CD8-positive, alpha-beta memory T cell (primary cell): Measurements from ENCODE around the gene PFKM. TPM values are rescaled to one million over a fixed set of nuclear protein-coding genes. Genes with fewer than 3 reads are reported as not detected.
"Not testable (repeated sequence)": the region's sequence is repeated elsewhere in the genome, so short reads cannot be mapped to it uniquely, and the experiment has no call there.

ENCODE experiments used
- CTCF ChIA-PET: fragments of 350-600 bp; sonication (Branson Sonifier 250); formaldehyde crosslinking; loops from one replicate; lab custom pipeline; 2021; ENCODE audit warnings: antibody characterized with exemption; lab: Charles Lee
- POLR2A ChIA-PET: fragments of 350-600 bp; sonication (Branson Sonifier 250); formaldehyde crosslinking; loops from one replicate; lab custom pipeline; 2021; ENCODE audit warnings: antibody characterized with exemption; lab: Charles Lee
- DNase-seq, 5 donors: peaks; one replicate each; pipeline versions ENCODE4 v3.0.0 to v3.0.0-alpha.2; 2020 to 2022; ENCODE audit warnings: mixed read lengths in 1 of 5
- H3K27ac ChIP-seq: one replicate; pipeline ENCODE4 v1.7.0; 2013; ENCODE audit warnings: low read depth, mild to moderate bottlenecking, low read length, moderate library complexity
- H3K27me3 ChIP-seq: 2 replicates; pipeline ENCODE4 v1.7.0; 2013; ENCODE audit warnings: low read length, mild to moderate bottlenecking; ENCODE audit not compliant: insufficient read depth, poor library complexity, severe bottlenecking
- H3K36me3 ChIP-seq: 2 replicates; pipeline ENCODE4 v1.7.0; 2013; ENCODE audit warnings: mild to moderate bottlenecking, low read length, moderate library complexity; ENCODE audit not compliant: insufficient read depth
- H3K4me1 ChIP-seq: 2 replicates; pipeline ENCODE4 v1.7.0; 2013; ENCODE audit warnings: mild to moderate bottlenecking, low read length, moderate library complexity; ENCODE audit not compliant: insufficient read depth
- H3K4me3 ChIP-seq: 2 replicates; pipeline ENCODE4 v1.7.0; 2013; ENCODE audit warnings: mild to moderate bottlenecking, low read length
- H3K9me3 ChIP-seq: 2 replicates; pipeline ENCODE4 v1.7.0; 2013; ENCODE audit warnings: mild to moderate bottlenecking, low read length
- H3K27ac Mint-ChIP-seq, 8 donors: one replicate each; pipeline ENCODE4 v1.8.0; 2020 to 2021; ENCODE audit warnings: mixed read lengths in 8 of 8, mild to moderate bottlenecking in 6 of 8, inconsistent platforms in 3 of 8, moderate library complexity in 3 of 8
- H3K27me3 Mint-ChIP-seq, 2 donors: one replicate each; pipeline ENCODE4 v1.8.0; 2020 to 2021; ENCODE audit warnings: mixed read lengths in 2 of 2, mild to moderate bottlenecking in 1 of 2, moderate library complexity in 1 of 2
- H3K36me3 Mint-ChIP-seq, 3 donors: one replicate each; pipeline ENCODE4 v1.8.0; 2020 to 2021; ENCODE audit warnings: mixed read lengths in 3 of 3, inconsistent platforms in 1 of 3, mild to moderate bottlenecking in 1 of 3
- H3K4me1 Mint-ChIP-seq, 3 donors: one replicate each; pipeline ENCODE4 v1.8.0; 2020 to 2021; ENCODE audit warnings: mixed read lengths in 3 of 3, inconsistent platforms in 1 of 3, mild to moderate bottlenecking in 1 of 3
- H3K4me3 Mint-ChIP-seq, 7 donors: one replicate each; pipeline ENCODE4 v1.8.0; 2020 to 2021; ENCODE audit warnings: mixed read lengths in 7 of 7, mild to moderate bottlenecking in 6 of 7, moderate library complexity in 4 of 7, inconsistent platforms in 2 of 7
- H3K9me3 Mint-ChIP-seq, 5 donors: one replicate each; pipeline ENCODE4 v1.8.0; 2020 to 2022; ENCODE audit warnings: mixed read lengths in 5 of 5, mild to moderate bottlenecking in 3 of 5, moderate library complexity in 2 of 5, inconsistent platforms in 1 of 5
- polyA plus RNA-seq: library from polyadenylated mRNA; unstranded; fragments of 300-500 nt; fragmentation: Illumina TruSeq; gene quantifications from one replicate; pipeline ENCODE4 v1.2.3, GENCODE V29; 2021
- total RNA-seq, 2 experiments: library from RNA; stranded (reverse); gene quantifications; one replicate each; pipeline ENCODE4 v1.2.3, GENCODE V29; 2021

PFKM gene
- total and polyA plus RNA-seq, 3 experiments from 2014 or later: 5.4 to 40.2 (median 39.9) TPM

- Histone ChIP-seq H3K4me1 (no peaks in the 10 kb centered on the region), H3K4me3 (no peak overlapping the region), H3K36me3 (peaks cover 17% of the 10 kb centered on the region), H3K9me3 (no peaks in the 10 kb centered on the region), H3K27ac (no peak overlapping the region), H3K27me3 (no peaks in the 10 kb centered on the region)
- peaks cover 0 to 80% (median 12%) of the 10 kb centered on the region in 3 donors for H3K36me3 Mint-ChIP-seq
- H3K27me3 Mint-ChIP-seq: no peaks in the 10 kb centered on the region
- ChIA-PET CTCF (interaction anchor here (1.2 kb wide), 1 partner anchor 39 kb away, joined by 3 read pairs; the partner anchor contains the start of gene CCDC184), POLR2A (interaction anchor here (1.5 kb wide), 1 partner anchor 14 kb away, joined by 3 read pairs; no protein-coding TSS in a partner anchor)
- no peak overlapping the region for H3K4me3 Mint-ChIP-seq
- H3K27ac Mint-ChIP-seq: peak overlapping the region in 1 of 8 donors; percentile 52
- H3K9me3 Mint-ChIP-seq: no peaks in the 10 kb centered on the region
- no peak for DNase-seq
- peaks cover 0 to 4% (median under 1%) of the 10 kb centered on the region in 3 donors for H3K4me1 Mint-ChIP-seq
Measured at GRCh38 chr12:48143898-48144297, 24.7 kb downstream of the PFKM start.

- peak overlapping the region in 1 of 8 donors; percentile 7 for H3K27ac Mint-ChIP-seq
- ChIA-PET POLR2A (no interaction called here), CTCF (interaction anchor here (0.9 to 1.3 kb wide), 2 partner anchors 9 to 11 kb away, joined by 4 to 6 read pairs; partner anchors contain the start of gene ASB8)
- H3K4me3 ChIP-seq: no peak overlapping the region
- H3K27ac ChIP-seq: no peak overlapping the region
- H3K36me3 Mint-ChIP-seq: peaks cover 0 to 90% (median 13%) of the 10 kb centered on the region in 3 donors
- H3K4me3 Mint-ChIP-seq: no peak overlapping the region
- H3K4me1 ChIP-seq: no peaks in the 10 kb centered on the region
- no peaks in the 10 kb centered on the region for H3K9me3 Mint-ChIP-seq
- no peaks in the 10 kb centered on the region for H3K27me3 ChIP-seq
- no peaks in the 10 kb centered on the region for H3K27me3 Mint-ChIP-seq
- H3K9me3 ChIP-seq: no peaks in the 10 kb centered on the region
- H3K4me1 Mint-ChIP-seq: peaks cover 0 to 9% (median 3%) of the 10 kb centered on the region in 3 donors
- DNase-seq: no peak
- H3K36me3 ChIP-seq: peaks cover 37% of the 10 kb centered on the region
Measured at GRCh38 chr12:48145981-48146380, 26.8 kb downstream of the PFKM start.

- Mint-ChIP-seq H3K4me3 (no peak overlapping the region), H3K9me3 (no peaks in the 10 kb centered on the region), H3K4me1 (peaks cover 14 to 30% (median 25%) of the 10 kb centered on the region in 3 donors), H3K27me3 (no peaks in the 10 kb centered on the region), H3K36me3 (peaks cover 0 to 75% (median 15%) of the 10 kb centered on the region in 3 donors), H3K27ac (no peak overlapping the region)
- CTCF ChIA-PET: no interaction called here
- POLR2A ChIA-PET: no interaction called here
- Histone ChIP-seq H3K27ac (no peak overlapping the region), H3K36me3 (peaks cover 58% of the 10 kb centered on the region), H3K9me3 (no peaks in the 10 kb centered on the region), H3K4me1 (peaks cover 2% of the 10 kb centered on the region), H3K4me3 (no peak overlapping the region), H3K27me3 (no peaks in the 10 kb centered on the region)
- no peak for DNase-seq
Measured at GRCh38 chr12:48151103-48151771, 32.1 kb downstream of the PFKM start.

GRCh38 chr12:48155786-48156185 is 36.6 kb downstream of the PFKM start:
- H3K9me3 ChIP-seq, H3K4me3 ChIP-seq, POLR2A ChIA-PET, H3K27ac ChIP-seq, H3K27me3 Mint-ChIP-seq, H3K9me3 Mint-ChIP-seq, DNase-seq, H3K27me3 ChIP-seq: not testable (repeated sequence)
- Mint-ChIP-seq H3K4me1 (peaks cover 31 to 55% (median 43%) of the 10 kb centered on the region in 3 donors), H3K36me3 (peaks cover 0 to 43% (median 8%) of the 10 kb centered on the region in 3 donors), H3K27ac (peak overlapping the region in 4 of 8 donors; percentile 73 to 99 (median 92)), H3K4me3 (peak overlapping the region in 6 of 7 donors; percentile 79 to 99 (median 98))
- Histone ChIP-seq H3K4me1 (peaks cover 20% of the 10 kb centered on the region), H3K36me3 (peaks cover 25% of the 10 kb centered on the region)
- CTCF ChIA-PET: interaction anchor here (1.2 to 1.5 kb wide), 2 partner anchors 10 to 14 kb away, joined by 4 read pairs; no protein-coding TSS in a partner anchor

GRCh38 chr12:48156652-48157017 is 37.5 kb downstream of the PFKM start:
- H3K4me1 ChIP-seq: peaks cover 20% of the 10 kb centered on the region
- peaks cover 16% of the 10 kb centered on the region for H3K36me3 ChIP-seq
- Mint-ChIP-seq H3K4me3 (peak overlapping the region; percentile 95 to 99 (median 98)), H3K36me3 (peaks cover 0 to 34% (median 8%) of the 10 kb centered on the region in 3 donors), H3K4me1 (peaks cover 31 to 55% (median 41%) of the 10 kb centered on the region in 3 donors), H3K9me3 (no peaks in the 10 kb centered on the region), H3K27ac (peak overlapping the region; percentile 91 to 99 (median 98)), H3K27me3 (peaks cover 0 to 2% of the 10 kb centered on the region in 2 donors)
- DNase-seq: no peak
- ChIA-PET POLR2A (interaction anchor here (0.6 to 1.9 kb wide), 4 partner anchors 28 to 251 kb away, joined by 5 to 17 read pairs (median 11); partner anchors contain the start of gene SENP1), CTCF (interaction anchor here (0.7 to 2.1 kb wide), 8 partner anchors 9 to 463 kb away, joined by 3 to 11 read pairs (median 6); partner anchors contain the start of gene TMEM106C)
- no peaks in the 10 kb centered on the region for H3K27me3 ChIP-seq
- H3K4me3 ChIP-seq: peak overlapping the region; percentile 96
- H3K27ac ChIP-seq: peak overlapping the region; percentile 88
- H3K9me3 ChIP-seq: no peaks in the 10 kb centered on the region

GRCh38 chr12:48157018-48157888 is 38.1 kb downstream of the PFKM start, which contains the start of gene ASB8:
Gene ASB8, minus strand, starts transcription at chr12:48157515. Its CDS starts 4,019 bp downstream, at chr12:48153496.
- peak; percentile 98 to 99 (median 98) for DNase-seq
- H3K4me3 ChIP-seq: peak within 1 kb of the TSS; percentile 96
- H3K4me1 ChIP-seq: peaks cover 20% of the 10 kb centered on the region
- peaks cover 0 to 28% (median 8%) of the 10 kb centered on the region in 3 donors for H3K36me3 Mint-ChIP-seq
- H3K36me3 ChIP-seq: peaks cover 13% of the 10 kb centered on the region
- H3K4me1 Mint-ChIP-seq: peaks cover 31 to 52% (median 41%) of the 10 kb centered on the region in 3 donors
- H3K27me3 ChIP-seq: no peaks in the 10 kb centered on the region
- peaks cover 0 to 2% of the 10 kb centered on the region in 2 donors for H3K27me3 Mint-ChIP-seq
- no peaks in the 10 kb centered on the region for H3K9me3 ChIP-seq
- peak within 1 kb of the TSS; percentile 95 to 99 (median 98) for H3K4me3 Mint-ChIP-seq
- CTCF ChIA-PET: interaction anchor here (0.7 to 2.1 kb wide), 14 partner anchors 10 to 463 kb away, joined by 3 to 11 read pairs (median 4); partner anchors contain the start of genes CCDC184, SENP1 and TMEM106C
- peak within 1 kb of the TSS; percentile 91 to 99 (median 98) for H3K27ac Mint-ChIP-seq
- H3K27ac ChIP-seq: peak within 1 kb of the TSS; percentile 88
- POLR2A ChIA-PET: interaction anchor here (0.6 to 1.9 kb wide), 7 partner anchors 13 to 338 kb away, joined by 3 to 17 read pairs (median 8); partner anchors contain the start of genes CCDC184, HDAC7 and SENP1
- H3K9me3 Mint-ChIP-seq: no peaks in the 10 kb centered on the region

- H3K9me3 Mint-ChIP-seq: no peaks in the 10 kb centered on the region
- ChIA-PET CTCF (interaction anchor here (0.8 to 2.1 kb wide), 11 partner anchors 10 to 462 kb away, joined by 3 to 11 read pairs (median 5); partner anchors contain the start of genes CCDC184, SENP1 and TMEM106C), POLR2A (interaction anchor here (0.6 to 1.9 kb wide), 5 partner anchors 13 to 338 kb away, joined by 3 to 17 read pairs (median 13); partner anchors contain the start of genes CCDC184, HDAC7 and SENP1)
- H3K27ac Mint-ChIP-seq: peak overlapping the region; percentile 91 to 99 (median 98)
- no peaks in the 10 kb centered on the region for H3K27me3 ChIP-seq
- no peaks in the 10 kb centered on the region for H3K9me3 ChIP-seq
- peaks cover 0 to 23% (median 8%) of the 10 kb centered on the region in 3 donors for H3K36me3 Mint-ChIP-seq
- H3K4me3 Mint-ChIP-seq: peak overlapping the region; percentile 95 to 99 (median 98)
- peak overlapping the region; percentile 96 for H3K4me3 ChIP-seq
- DNase-seq: peak in 1 of 5 donors; percentile 49
- peaks cover 31 to 46% (median 38%) of the 10 kb centered on the region in 3 donors for H3K4me1 Mint-ChIP-seq
- peaks cover 20% of the 10 kb centered on the region for H3K4me1 ChIP-seq
- H3K36me3 ChIP-seq: peaks cover 9% of the 10 kb centered on the region
- H3K27me3 Mint-ChIP-seq: peaks cover under 1 to 2% of the 10 kb centered on the region in 2 donors
- H3K27ac ChIP-seq: peak overlapping the region; percentile 88
Measured at GRCh38 chr12:48157889-48158370, 38.8 kb downstream of the PFKM start.
